Omental fat pad (tissue), 4 donors: ENCODE results near the gene PDCD2. TPM values are rescaled to one million over a fixed set of nuclear protein-coding genes. Genes with fewer than 3 reads are reported as not detected.

Experiments
- ATAC-seq: fragments of 150-250 bp; one replicate; pipeline ENCODE4 v1.9.1; 2016; ENCODE audit warnings: mild to moderate bottlenecking, moderate library complexity; ENCODE audit not compliant: low FRiP score
- DNase-seq: peaks from one replicate; pipeline ENCODE4 v3.0.0-alpha.2; 2019; ENCODE audit warnings: low spot score
- total RNA-seq, 4 donors: library from RNA; depleted of rRNA; stranded (reverse); fragments of >200 nt; gene quantifications; one replicate each; pipeline ENCODE4 v1.1.0, GENCODE V29; 2016
- TF ChIP-seq, protein P1 (sequence below), 3 donors: fragments of 450-650 bp; IDR thresholded peaks; one replicate each; pipeline ENCODE4 v1.5.1; 2016 to 2017; ENCODE audit warnings: antibody characterized with exemption in 3 of 3, mild to moderate bottlenecking in 3 of 3, moderate library complexity in 2 of 3

Gene PDCD2
- total RNA-seq, 4 donors from 2014 or later = 56.4 to 72.8 (median 60.5) TPM

GRCh38 chr6:170545405-170545804, 39.0 kb downstream of the PDCD2 start:
- no peak for DNase-seq
- TF ChIP-seq, protein P1, sequence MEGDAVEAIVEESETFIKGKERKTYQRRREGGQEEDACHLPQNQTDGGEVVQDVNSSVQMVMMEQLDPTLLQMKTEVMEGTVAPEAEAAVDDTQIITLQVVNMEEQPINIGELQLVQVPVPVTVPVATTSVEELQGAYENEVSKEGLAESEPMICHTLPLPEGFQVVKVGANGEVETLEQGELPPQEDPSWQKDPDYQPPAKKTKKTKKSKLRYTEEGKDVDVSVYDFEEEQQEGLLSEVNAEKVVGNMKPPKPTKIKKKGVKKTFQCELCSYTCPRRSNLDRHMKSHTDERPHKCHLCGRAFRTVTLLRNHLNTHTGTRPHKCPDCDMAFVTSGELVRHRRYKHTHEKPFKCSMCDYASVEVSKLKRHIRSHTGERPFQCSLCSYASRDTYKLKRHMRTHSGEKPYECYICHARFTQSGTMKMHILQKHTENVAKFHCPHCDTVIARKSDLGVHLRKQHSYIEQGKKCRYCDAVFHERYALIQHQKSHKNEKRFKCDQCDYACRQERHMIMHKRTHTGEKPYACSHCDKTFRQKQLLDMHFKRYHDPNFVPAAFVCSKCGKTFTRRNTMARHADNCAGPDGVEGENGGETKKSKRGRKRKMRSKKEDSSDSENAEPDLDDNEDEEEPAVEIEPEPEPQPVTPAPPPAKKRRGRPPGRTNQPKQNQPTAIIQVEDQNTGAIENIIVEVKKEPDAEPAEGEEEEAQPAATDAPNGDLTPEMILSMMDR (IDR thresholded peaks at IDR 0.05) = no peak
- no peak for ATAC-seq

DNA sequence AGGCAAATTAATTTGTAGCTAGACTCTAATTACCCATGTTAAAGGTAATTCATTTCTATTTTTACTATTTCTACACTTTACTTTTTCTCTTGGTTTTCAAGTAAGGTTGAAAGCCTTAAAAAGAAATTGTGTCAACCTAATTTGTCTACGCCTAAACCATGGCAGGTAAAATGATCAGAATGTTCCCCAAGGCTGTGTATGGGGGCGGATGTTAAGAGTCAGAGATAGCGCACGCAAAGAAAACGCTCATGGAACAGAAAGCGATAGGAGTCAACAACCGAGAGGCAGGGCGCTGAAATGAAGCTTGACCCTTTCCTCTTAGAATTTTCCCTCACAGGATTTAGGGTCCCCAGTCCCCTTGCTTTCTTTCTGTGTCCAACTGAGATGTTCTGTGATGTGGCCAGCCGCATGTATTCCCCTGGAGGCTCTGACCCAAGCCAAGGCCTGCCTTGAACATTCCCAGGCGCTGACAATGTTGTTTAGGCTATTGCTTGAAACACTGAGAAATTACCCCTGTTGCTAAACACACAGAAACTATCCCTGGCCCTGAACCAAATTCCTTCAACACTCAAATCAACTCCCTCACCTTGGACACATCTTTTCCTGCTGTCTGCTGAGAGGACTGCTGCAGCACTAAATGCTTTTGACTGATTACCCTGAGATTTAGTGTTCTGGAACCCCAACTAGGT, 42.3 kb downstream of the PDCD2 start:
- TF ChIP-seq, protein P1 (IDR thresholded peaks at IDR 0.05) = no peak
- peak; percentile 85 for ATAC-seq

GRCh38 chr6:170537329-170537728, 47.1 kb downstream of the PDCD2 start:
- TF ChIP-seq, protein P1 (IDR thresholded peaks at IDR 0.05) = no peak
- ATAC-seq (no peak), DNase-seq (no peak)

More for the DNA sequence above, 42.3 kb downstream of the PDCD2 start:
- no peak for DNase-seq

DNA sequence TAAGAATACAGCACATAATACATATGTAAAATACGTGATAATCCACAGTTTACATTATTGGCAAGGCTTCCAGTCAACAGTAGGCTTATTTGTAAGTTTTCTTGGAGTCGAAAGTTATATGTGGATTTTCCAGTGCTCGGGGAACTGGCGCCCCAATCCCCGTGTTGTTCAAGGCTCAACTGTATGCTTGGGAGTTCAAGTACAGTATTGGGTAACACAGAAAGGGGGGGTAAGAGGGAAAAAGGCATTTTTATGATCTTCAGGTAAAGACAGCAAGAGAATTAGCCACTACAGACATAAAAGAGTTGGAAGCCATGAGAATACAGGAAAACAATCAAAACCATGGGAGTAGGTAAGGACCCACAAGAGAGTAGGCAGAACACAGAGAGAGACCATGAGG, 47.8 kb downstream of the PDCD2 start:
- TF ChIP-seq, protein P1 (IDR thresholded peaks at IDR 0.05) = no peak
- ATAC-seq (no peak), DNase-seq (no peak)

GRCh38 chr6:170535004-170535403, 49.4 kb downstream of the PDCD2 start:
- TF ChIP-seq, protein P1 (IDR thresholded peaks at IDR 0.05) = no peak
- ATAC-seq (no peak), DNase-seq (no peak)

DNA sequence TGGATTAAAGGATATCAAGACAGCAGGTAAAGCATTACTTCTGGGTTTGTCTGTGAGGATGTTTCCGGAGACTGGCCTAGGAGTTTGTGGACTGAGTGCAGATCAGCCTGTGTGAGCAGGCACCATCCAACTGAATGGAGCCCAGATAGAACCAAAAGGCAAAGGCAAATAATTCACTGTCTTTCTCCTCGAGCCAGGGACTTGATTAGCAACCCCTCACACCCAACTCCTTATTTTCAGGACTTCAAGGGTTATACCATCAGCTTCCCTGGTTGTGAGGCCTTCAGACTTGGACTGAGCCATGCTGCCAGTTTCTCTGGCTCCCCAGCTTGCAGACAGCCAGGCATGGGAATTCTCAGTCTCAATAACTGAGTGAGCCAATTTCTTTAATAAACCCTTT, 50.6 kb downstream of the PDCD2 start:
- no peak for DNase-seq
- ATAC-seq = no peak
- TF ChIP-seq, protein P1 (IDR thresholded peaks at IDR 0.05) = no peak

DNA sequence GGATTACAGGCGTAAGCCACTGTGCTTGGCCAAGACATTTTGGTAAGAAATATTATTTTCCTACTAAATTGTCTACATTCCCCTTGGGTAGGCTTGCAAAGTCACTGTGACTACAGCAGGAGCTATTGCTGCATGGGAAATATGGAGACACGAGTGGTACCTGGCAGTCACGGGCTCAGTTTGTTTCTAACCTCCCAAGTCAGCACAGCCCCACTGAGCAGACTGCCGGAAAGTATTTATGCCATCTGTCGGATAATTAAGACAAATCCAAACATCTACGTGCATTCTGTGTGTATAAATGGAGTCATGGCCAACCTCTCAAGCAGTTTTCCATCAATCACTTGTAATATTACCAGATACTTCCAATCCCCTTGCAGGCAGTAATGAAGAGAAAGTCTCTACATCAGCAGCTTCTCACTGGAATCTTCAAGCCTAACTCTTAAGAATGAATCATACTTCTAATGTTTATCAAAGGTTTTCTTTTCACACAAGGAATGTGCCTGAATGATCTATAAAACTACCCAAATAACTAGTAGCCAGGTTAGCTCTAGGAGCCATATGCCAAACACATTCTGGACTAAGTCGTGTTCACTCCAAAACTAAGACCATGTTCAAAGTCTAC, 51.5 kb downstream of the PDCD2 start:
- DNase-seq (no peak), ATAC-seq (no peak)
- TF ChIP-seq, protein P1 (IDR thresholded peaks at IDR 0.05) = no peak
